WTC11 (cell line): ENCODE results near the gene FANCC. TPM values are rescaled to one million over a fixed set of nuclear protein-coding genes. Genes with fewer than 3 reads are reported as not detected.

Experiments used
- ATAC-seq: fragments of 200-7000 bp; cut with Tn5 transposase; 2 replicates; pipeline ENCODE4 v1.10.0; 2021; ENCODE audit warnings: mild to moderate bottlenecking, moderate library complexity
- CTCF ChIA-PET: fragments of 300-600 bp; sonication (Branson Sonifier 250); formaldehyde crosslinking; loops from one replicate; lab custom pipeline; 2021; ENCODE audit warnings: antibody characterized with exemption; lab: Charles Lee
- POLR2A ChIA-PET: fragments of 350-600 bp; sonication (Branson Sonifier 250); formaldehyde crosslinking; loops from one replicate; lab custom pipeline; 2021; ENCODE audit warnings: antibody characterized with exemption; lab: Charles Lee
- DNase-seq: peaks from one replicate; pipeline ENCODE4 v3.0.0; 2021; ENCODE audit warnings: low spot score
- H3K27ac Mint-ChIP-seq: 2 replicates; pipeline ENCODE4 v1.8.0; 2021; ENCODE audit warnings: mixed read lengths
- H3K27me3 Mint-ChIP-seq: 2 replicates; pipeline ENCODE4 v1.8.0; 2021; ENCODE audit warnings: low read depth, mild to moderate bottlenecking, moderate library complexity, mixed read lengths
- H3K36me3 Mint-ChIP-seq: 2 replicates; pipeline ENCODE4 v1.8.0; 2021; ENCODE audit warnings: mixed read lengths
- H3K4me1 Mint-ChIP-seq: 2 replicates; pipeline ENCODE4 v1.8.0; 2022; ENCODE audit warnings: mixed read lengths
- H3K4me3 Mint-ChIP-seq: 2 replicates; pipeline ENCODE4 v1.8.0; 2021; ENCODE audit warnings: mild to moderate bottlenecking, moderate library complexity, mixed read lengths
- H3K9me3 Mint-ChIP-seq: 2 replicates; pipeline ENCODE4 v1.8.0; 2021; ENCODE audit warnings: mixed read lengths
- AR ChIP-seq: fragments of 250-450 bp; sonication (Bioruptor Pico); IDR thresholded peaks from 2 replicates; pipeline ENCODE4 v1.9.0; 2021; ENCODE audit warnings: mild to moderate bottlenecking
- FOXP1 ChIP-seq: sonication (generic); formaldehyde crosslinking; IDR thresholded peaks from 2 replicates; pipeline ENCODE4 v1.8.0; 2022; ENCODE audit warnings: missing genetic modification reagents, mild to moderate bottlenecking, moderate library complexity, borderline replicate concordance
- FOXP4 ChIP-seq: sonication (generic); formaldehyde crosslinking; IDR thresholded peaks from 2 replicates; pipeline ENCODE4 v1.8.0; 2022; ENCODE audit warnings: mild to moderate bottlenecking, missing genetic modification reagents
- PRDM15 ChIP-seq: sonication (generic); formaldehyde crosslinking; IDR thresholded peaks from 2 replicates; pipeline ENCODE4 v1.8.0; 2022; ENCODE audit warnings: missing genetic modification reagents
- SOX15 ChIP-seq: fragments of 250-450 bp; sonication (Bioruptor Pico); IDR thresholded peaks from 2 replicates; pipeline ENCODE4 v1.9.0; 2021; ENCODE audit warnings: mild to moderate bottlenecking
- USF2 ChIP-seq: sonication (generic); formaldehyde crosslinking; IDR thresholded peaks from 2 replicates; pipeline ENCODE4 v1.8.1; 2023; ENCODE audit warnings: mild to moderate bottlenecking, missing genetic modification reagents, moderate library complexity
- ZNF263 ChIP-seq: sonication (generic); formaldehyde crosslinking; IDR thresholded peaks from 2 replicates; pipeline ENCODE4 v1.8.1; 2022; ENCODE audit warnings: low read depth, mild to moderate bottlenecking, moderate library complexity, missing genetic modification reagents
- ZNF396 ChIP-seq: fragments of 250-450 bp; sonication (Bioruptor Pico); IDR thresholded peaks from 2 replicates; pipeline ENCODE4 v1.8.0; 2021; ENCODE audit warnings: mild to moderate bottlenecking, moderate library complexity, borderline replicate concordance
- total RNA-seq: library from RNA; stranded (reverse); gene quantifications from 3 replicates; pipeline ENCODE4 v1.2.3, GENCODE V29; 2021

The FANCC gene
- total RNA-seq, 1 experiment from 2014 or later, result 10.9 TPM

GRCh38 chr9:95100071-95100627 lies 217.4 kb downstream of the FANCC start (continued):
- TF ChIP-seq ZNF263 (CRISPR knock-in tag), result no peak

GRCh38 chr9:95099321-95100070 lies 218.0 kb downstream of the FANCC start:
- no peak overlapping the region for H3K27ac Mint-ChIP-seq
- POLR2A ChIA-PET, result interaction anchor here (0.6 kb wide), 1 partner anchor 808 kb away, joined by 3 read pairs; no protein-coding TSS in a partner anchor

More at GRCh38 chr9:95099321-95100070, 218.0 kb downstream of the FANCC start:
- DNase-seq (no peak), ATAC-seq (no peak)
- CTCF ChIA-PET, result interaction anchor here (1.2 kb wide), 1 partner anchor 29 kb away, joined by 8 read pairs; no protein-coding TSS in a partner anchor
- Mint-ChIP-seq H3K9me3 (no peaks in the 10 kb centered on the region), H3K27me3 (no peaks in the 10 kb centered on the region), H3K4me1 (peaks cover 27% of the 10 kb centered on the region), H3K4me3 (no peak overlapping the region), H3K36me3 (no peaks in the 10 kb centered on the region)
- no peak for TF ChIP-seq FOXP1 (CRISPR knock-in tag)
- TF ChIP-seq SOX15 (CRISPR knock-in tag), result no peak
- no peak for TF ChIP-seq AR (CRISPR knock-in tag)
- TF ChIP-seq USF2, result no peak
- TF ChIP-seq PRDM15 (CRISPR knock-in tag), result no peak
- no peak for TF ChIP-seq ZNF396 (CRISPR knock-in tag)
- no peak for TF ChIP-seq FOXP4 (CRISPR knock-in tag)
- no peak for TF ChIP-seq ZNF263 (CRISPR knock-in tag)
